Thymus (tissue), 11 donors: ENCODE data around the gene KLHL17. TPM values are rescaled to one million over a fixed set of nuclear protein-coding genes. Genes with fewer than 3 reads are reported as not detected.
A peak's percentile ranks its signal among the peaks of the same experiment; 100 is the strongest.

Experiments used
- DNase-seq, 9 donors: peaks; one replicate each; pipeline ENCODE4 v3.0.0-alpha.2; 2013; ENCODE audit warnings: low spot score in 9 of 9, low read depth in 6 of 9, missing footprints in 1 of 9
- H3K27ac ChIP-seq, 2 donors: one replicate each; pipeline ENCODE4 v1.5.1; 2013; ENCODE audit warnings: control low read depth in 1 of 2, low read depth in 1 of 2, low read length in 1 of 2, mild to moderate bottlenecking in 1 of 2, moderate library complexity in 1 of 2
- H3K27me3 ChIP-seq, 2 donors: one replicate each; pipeline ENCODE4 v1.5.1; 2013; ENCODE audit warnings: low read length in 1 of 2; ENCODE audit not compliant: control insufficient read depth in 2 of 2, insufficient read depth in 1 of 2
- H3K36me3 ChIP-seq, 2 donors: one replicate each; pipeline ENCODE4 v1.5.1; 2013; ENCODE audit warnings: low read length in 1 of 2, mild to moderate bottlenecking in 1 of 2, moderate library complexity in 1 of 2; ENCODE audit not compliant: control insufficient read depth in 2 of 2, insufficient read depth in 2 of 2
- H3K4me1 ChIP-seq, 2 donors: one replicate each; pipeline ENCODE4 v1.5.1; 2013; ENCODE audit warnings: low read length in 2 of 2; ENCODE audit not compliant: control insufficient read depth in 2 of 2, insufficient read depth in 2 of 2
- H3K4me3 ChIP-seq, 2 donors: one replicate each; pipeline ENCODE4 v1.5.1; 2013; ENCODE audit warnings: low read length in 2 of 2, control low read depth in 1 of 2, mild to moderate bottlenecking in 1 of 2
- H3K9me3 ChIP-seq, 2 donors: one replicate each; pipeline ENCODE4 v1.5.1; 2013; ENCODE audit warnings: low read length in 1 of 2, mild to moderate bottlenecking in 1 of 2; ENCODE audit not compliant: control insufficient read depth in 2 of 2, insufficient read depth in 1 of 2
- WGBS: extraction: QIAGEN DNeasy Blood & Tissue Kit; methylation state at CpG from one replicate; pipeline ENCODE4 v1.1.7; 2013; 5-methylcytosine and 5-hydroxymethylcytosine counted together
- polyA plus RNA-seq: library from polyadenylated mRNA; stranded (reverse); fragments of 200-250 nt; gene quantifications from one replicate; pipeline ENCODE4 v1.2.3, GENCODE V29; 2013
- total RNA-seq: library from RNA; stranded (reverse); fragments of 120-200 nt; gene quantifications from one replicate; pipeline ENCODE4 v1.2.4, GENCODE V29; 2013
- donor health status: healthy.

The KLHL17 gene
- total and polyA plus RNA-seq, 2 donors, result 7.4 to 34.5 TPM

GRCh38 chr1:999725-1000356 lies 39.5 kb downstream of the KLHL17 start, which contains the start of gene HES4:
HES4 (minus strand) TSS chr1:1000097; CDS start chr1:999973, 124 bp downstream.
- WGBS, result under 1% methylated on average over 95 of the region's 95 CpGs
- Histone ChIP-seq H3K9me3 (peaks cover 1 to 4% of the 10 kb centered on the region in 2 donors), H3K27ac (peak within 1 kb of the TSS; percentile 64 to 88), H3K4me1 (peaks cover 32 to 58% of the 10 kb centered on the region in 2 donors), H3K27me3 (peaks cover 44 to 87% of the 10 kb centered on the region in 2 donors), H3K4me3 (peak within 1 kb of the TSS; percentile 53 to 63), H3K36me3 (peaks cover 0 to 4% of the 10 kb centered on the region in 2 donors)
- peak in 4 of 9 donors; percentile 66 to 87 (median 72) for DNase-seq

GRCh38 chr1:1000357-1001056 lies 40.1 kb downstream of the KLHL17 start:
- peak in 2 of 9 donors; percentile 65 to 70 for DNase-seq
- Histone ChIP-seq H3K4me1 (peaks cover 38 to 64% of the 10 kb centered on the region in 2 donors), H3K9me3 (peaks cover 1 to 4% of the 10 kb centered on the region in 2 donors), H3K27me3 (peaks cover 49 to 87% of the 10 kb centered on the region in 2 donors), H3K36me3 (peaks cover 0 to 4% of the 10 kb centered on the region in 2 donors), H3K4me3 (peak overlapping the region; percentile 53 to 63), H3K27ac (peak overlapping the region; percentile 64 to 88)
- 1% methylated on average over 75 of the region's 75 CpGs for WGBS

- peaks cover 0 to 4% of the 10 kb centered on the region in 2 donors for H3K36me3 ChIP-seq
- peaks cover 1 to 4% of the 10 kb centered on the region in 2 donors for H3K9me3 ChIP-seq
- WGBS, result 3% methylated on average over 58 of the region's 58 CpGs
- H3K4me3 ChIP-seq, result peak overlapping the region; percentile 53 to 63
- H3K27ac ChIP-seq, result peak overlapping the region; percentile 42 to 62
- peaks cover 35 to 61% of the 10 kb centered on the region in 2 donors for H3K4me1 ChIP-seq
- DNase-seq, result no peak
- H3K27me3 ChIP-seq, result peaks cover 47 to 87% of the 10 kb centered on the region in 2 donors
Observed at GRCh38 chr1:1001057-1001783, 40.8 kb downstream of the KLHL17 start.

- Histone ChIP-seq H3K27ac (no peak overlapping the region), H3K4me1 (peaks cover 30 to 39% of the 10 kb centered on the region in 2 donors), H3K36me3 (no peaks in the 10 kb centered on the region), H3K4me3 (no peak overlapping the region), H3K27me3 (peaks cover 37 to 73% of the 10 kb centered on the region in 2 donors), H3K9me3 (peaks cover 0 to 1% of the 10 kb centered on the region in 2 donors)
- 91% methylated on average over 22 of the region's 22 CpGs for WGBS
- no peak for DNase-seq
Observed at GRCh38 chr1:1003618-1004419, 43.4 kb downstream of the KLHL17 start.

GRCh38 chr1:1004420-1004779 lies 44.0 kb downstream of the KLHL17 start:
- peaks cover 33 to 69% of the 10 kb centered on the region in 2 donors for H3K27me3 ChIP-seq
- H3K36me3 ChIP-seq, result no peaks in the 10 kb centered on the region
- no peak for DNase-seq
- H3K9me3 ChIP-seq, result peaks cover 0 to 1% of the 10 kb centered on the region in 2 donors
- no peak overlapping the region for H3K27ac ChIP-seq
- WGBS, result 33% methylated on average over 7 of the region's 7 CpGs
- H3K4me1 ChIP-seq, result peaks cover 24 to 39% of the 10 kb centered on the region in 2 donors
- H3K4me3 ChIP-seq, result no peak overlapping the region

DNA sequence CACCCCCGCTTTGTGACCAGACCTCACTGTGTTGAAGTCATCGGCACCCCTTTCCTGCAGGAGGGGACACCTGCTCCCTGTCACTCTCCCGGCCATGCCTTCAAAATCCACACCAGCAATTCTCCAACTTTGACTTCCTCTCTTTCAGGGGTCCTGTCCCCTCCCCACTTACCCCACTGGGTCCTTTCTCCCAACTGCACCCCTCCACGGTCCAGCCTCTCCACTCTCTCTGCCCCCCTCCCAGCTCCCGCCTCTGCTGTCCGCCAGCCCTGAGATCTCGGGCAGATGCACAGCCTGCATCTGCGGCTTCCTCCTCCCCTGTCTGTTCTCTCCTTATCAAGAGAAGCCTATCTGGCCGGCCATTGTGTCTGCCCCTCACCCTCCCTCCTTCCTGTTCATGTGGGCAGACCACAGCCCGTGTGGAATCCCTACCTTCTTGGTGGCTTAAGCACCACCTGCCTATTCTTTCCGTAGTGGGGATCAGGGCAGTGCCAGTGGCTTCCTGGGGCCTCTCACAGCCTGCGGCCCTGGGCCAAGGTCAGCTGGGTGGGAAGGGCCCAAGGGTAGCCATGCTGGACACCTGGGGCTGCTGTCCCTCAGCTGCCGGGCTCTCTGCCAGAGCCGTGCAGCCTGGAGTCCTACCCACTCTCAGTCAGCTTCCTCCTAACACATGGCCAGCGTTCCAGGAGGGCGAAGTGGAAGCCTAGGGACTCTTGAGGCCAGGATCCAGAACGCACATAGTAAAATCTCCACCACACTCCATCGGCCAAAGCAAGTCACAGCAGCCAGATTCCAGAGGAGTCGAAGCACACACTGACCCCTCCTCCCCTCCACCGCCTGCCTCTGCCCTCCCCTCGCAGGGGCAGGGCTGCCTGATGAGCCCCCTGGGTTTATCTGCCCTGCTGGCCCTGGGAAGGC lies 44.7 kb downstream of the KLHL17 start:
- no peak for DNase-seq
- Histone ChIP-seq H3K4me1 (peaks cover 20 to 37% of the 10 kb centered on the region in 2 donors), H3K27ac (no peak overlapping the region), H3K27me3 (peaks cover 32 to 66% of the 10 kb centered on the region in 2 donors), H3K36me3 (no peaks in the 10 kb centered on the region), H3K4me3 (no peak overlapping the region), H3K9me3 (peaks cover 0 to 1% of the 10 kb centered on the region in 2 donors)
- WGBS, result 9% methylated on average over 21 of the region's 21 CpGs

DNA sequence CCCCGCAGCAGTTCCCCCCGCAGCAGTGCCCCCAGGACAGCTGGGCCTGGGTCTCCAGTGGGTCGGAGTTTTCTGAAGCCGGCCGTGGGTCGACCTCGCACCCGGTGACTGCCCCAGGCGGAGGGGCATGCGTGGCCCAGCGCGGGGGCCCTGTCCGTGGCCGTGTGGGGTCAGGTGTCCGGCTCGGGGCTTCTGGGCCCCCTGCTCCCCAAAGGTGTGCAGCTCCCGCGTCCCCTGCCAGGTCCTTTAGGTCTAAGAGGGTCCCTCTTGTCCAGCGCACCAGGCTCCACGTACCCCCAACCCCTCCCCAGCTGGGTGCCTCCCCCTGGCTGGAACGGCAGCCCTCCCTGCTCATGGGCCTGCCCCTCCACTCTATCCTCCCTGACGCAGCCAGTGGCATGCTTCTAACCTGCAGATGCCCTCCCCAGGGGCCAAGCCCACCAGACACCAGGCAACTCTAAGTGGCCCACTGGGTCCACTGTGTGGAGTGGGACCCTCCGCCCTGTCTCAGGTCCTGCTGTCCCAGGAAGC lies 45.5 kb downstream of the KLHL17 start:
- H3K27ac ChIP-seq, result no peak overlapping the region
- peaks cover 16 to 30% of the 10 kb centered on the region in 2 donors for H3K4me1 ChIP-seq
- no peak for DNase-seq
- H3K36me3 ChIP-seq, result no peaks in the 10 kb centered on the region
- peaks cover 0 to under 1% of the 10 kb centered on the region in 2 donors for H3K9me3 ChIP-seq
- peaks cover 24 to 59% of the 10 kb centered on the region in 2 donors for H3K27me3 ChIP-seq
- H3K4me3 ChIP-seq, result no peak overlapping the region
- WGBS, result 89% methylated on average over 23 of the region's 23 CpGs
